Choroid plexus epithelial cell (primary cell): Measurements from ENCODE around the gene TPRG1.

ENCODE experiments used
- DNase-seq: peaks from one replicate; pipeline ENCODE4 v3.0.0-alpha.2; 2010; ENCODE audit warnings: low read depth
- H3K4me3 ChIP-seq: 2 replicates; pipeline ENCODE4 v1.5.1; 2011; ENCODE audit warnings: low read depth, mild to moderate bottlenecking, control low read depth, low read length, moderate library complexity
- TF ChIP-seq, protein P1 (sequence below): conservative IDR thresholded peaks from 2 replicates; pipeline ENCODE4 v1.5.1; 2011; ENCODE audit warnings: low read depth, mild to moderate bottlenecking, control low read depth, inconsistent platforms, low read length, moderate library complexity

Gene TPRG1

DNA sequence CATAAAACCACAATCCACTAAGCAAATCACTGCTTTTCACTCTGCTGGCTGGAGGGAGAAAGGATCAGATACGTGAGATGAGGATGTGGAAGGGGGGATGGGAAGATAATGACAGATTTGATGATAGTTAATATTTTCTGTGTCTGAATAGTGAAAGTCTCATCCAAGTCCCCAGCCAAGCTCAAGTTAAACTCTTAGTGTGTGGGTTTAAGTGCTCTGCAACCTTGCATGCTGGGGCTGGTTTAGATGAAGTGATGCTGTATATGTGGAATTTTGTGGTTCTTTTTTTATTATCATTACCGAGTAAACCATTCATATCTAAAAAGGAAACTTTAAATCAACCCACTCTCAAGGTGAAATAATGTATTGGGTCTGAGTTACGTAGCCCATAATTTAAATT lies 111.0 kb downstream of the TPRG1 start:
- TF ChIP-seq, protein P1, sequence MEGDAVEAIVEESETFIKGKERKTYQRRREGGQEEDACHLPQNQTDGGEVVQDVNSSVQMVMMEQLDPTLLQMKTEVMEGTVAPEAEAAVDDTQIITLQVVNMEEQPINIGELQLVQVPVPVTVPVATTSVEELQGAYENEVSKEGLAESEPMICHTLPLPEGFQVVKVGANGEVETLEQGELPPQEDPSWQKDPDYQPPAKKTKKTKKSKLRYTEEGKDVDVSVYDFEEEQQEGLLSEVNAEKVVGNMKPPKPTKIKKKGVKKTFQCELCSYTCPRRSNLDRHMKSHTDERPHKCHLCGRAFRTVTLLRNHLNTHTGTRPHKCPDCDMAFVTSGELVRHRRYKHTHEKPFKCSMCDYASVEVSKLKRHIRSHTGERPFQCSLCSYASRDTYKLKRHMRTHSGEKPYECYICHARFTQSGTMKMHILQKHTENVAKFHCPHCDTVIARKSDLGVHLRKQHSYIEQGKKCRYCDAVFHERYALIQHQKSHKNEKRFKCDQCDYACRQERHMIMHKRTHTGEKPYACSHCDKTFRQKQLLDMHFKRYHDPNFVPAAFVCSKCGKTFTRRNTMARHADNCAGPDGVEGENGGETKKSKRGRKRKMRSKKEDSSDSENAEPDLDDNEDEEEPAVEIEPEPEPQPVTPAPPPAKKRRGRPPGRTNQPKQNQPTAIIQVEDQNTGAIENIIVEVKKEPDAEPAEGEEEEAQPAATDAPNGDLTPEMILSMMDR, result no peak
- no peak overlapping the region for H3K4me3 ChIP-seq

DNA sequence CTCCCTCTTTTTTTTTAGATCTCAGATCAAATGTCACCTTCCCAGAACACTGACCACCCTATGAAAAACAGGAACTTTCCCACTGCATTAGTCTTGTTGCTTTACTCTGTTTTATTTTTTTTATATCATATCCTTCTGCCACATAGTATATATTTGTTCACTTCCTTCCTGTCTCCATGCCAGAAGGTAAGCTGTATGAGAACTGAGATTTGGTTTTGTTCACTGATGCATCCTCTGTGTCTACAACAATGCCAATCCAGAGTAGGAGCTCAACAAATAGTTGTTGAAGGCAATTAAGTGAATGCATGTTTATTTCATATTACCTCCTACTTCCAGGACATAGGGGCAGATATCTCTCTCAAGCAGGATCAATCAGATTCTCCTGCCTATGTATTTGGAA lies 114.4 kb downstream of the TPRG1 start:
- DNase-seq, result no peak
- no peak overlapping the region for H3K4me3 ChIP-seq
- TF ChIP-seq, protein P1, result no peak

More for the DNA sequence above, 111.0 kb downstream of the TPRG1 start:
- no peak for DNase-seq

DNA sequence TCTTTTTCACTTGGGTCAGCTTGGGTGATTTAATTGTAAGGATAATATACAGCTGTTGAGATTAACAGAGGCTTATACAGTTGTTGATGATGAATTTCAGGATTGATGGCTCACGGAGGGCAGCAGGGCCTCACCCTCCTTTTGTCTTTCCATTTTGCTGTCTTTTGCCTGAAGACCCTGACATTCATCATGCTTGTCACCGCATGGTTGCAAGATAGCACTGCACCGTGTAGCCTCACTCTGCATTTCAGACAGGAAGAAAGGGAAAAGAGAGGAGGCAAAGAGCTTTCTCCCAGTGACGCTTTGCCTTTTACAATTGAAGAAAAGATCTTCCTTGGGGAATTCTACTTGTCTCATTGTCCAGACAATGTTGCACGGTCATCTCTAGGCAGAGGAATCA lies 115.1 kb downstream of the TPRG1 start:
- TF ChIP-seq, protein P1, result no peak
- no peak for DNase-seq
- H3K4me3 ChIP-seq, result no peak overlapping the region

DNA sequence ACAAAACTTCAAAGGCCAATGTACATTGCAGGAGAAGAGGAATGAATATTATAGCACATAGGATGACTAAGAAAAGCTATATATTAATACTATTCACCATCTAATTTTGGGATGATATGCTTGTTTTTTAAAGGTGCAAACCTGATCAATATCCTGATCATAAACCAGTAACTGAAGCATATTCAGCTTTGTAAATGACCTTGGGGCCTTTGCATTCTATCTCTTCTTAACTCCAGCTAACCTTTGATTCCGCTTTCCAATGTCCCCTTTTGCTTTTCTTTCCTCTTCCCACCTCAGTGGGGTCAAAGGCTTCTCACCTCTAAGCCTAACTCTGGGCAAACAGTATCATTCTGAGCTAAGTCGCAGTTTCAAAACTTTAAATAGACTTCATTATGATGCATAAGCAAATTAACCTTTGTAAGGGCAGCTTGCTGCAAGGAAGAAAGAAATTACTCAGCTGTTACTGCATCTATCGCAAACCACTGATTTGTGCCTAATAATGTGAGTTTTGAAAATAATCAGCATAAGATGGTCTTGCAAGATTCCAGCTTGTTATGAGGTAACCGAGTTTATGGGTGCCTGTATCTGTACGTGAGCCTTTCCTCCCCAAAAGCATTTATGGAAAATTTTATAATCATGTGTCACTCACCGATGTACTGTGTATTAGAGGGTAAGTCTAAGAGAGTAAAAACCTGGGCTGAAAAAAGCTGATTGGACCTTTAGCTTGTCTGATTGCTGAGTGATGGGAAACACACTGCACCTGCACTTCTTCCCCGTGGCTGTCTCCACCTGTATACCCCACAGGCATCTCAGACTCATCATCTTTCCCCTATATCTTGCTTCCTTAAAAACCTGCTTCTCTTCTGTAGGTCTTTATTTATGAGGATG lies 116.8 kb downstream of the TPRG1 start:
- DNase-seq, result no peak
- TF ChIP-seq, protein P1, result no peak
- H3K4me3 ChIP-seq, result no peak overlapping the region

DNA sequence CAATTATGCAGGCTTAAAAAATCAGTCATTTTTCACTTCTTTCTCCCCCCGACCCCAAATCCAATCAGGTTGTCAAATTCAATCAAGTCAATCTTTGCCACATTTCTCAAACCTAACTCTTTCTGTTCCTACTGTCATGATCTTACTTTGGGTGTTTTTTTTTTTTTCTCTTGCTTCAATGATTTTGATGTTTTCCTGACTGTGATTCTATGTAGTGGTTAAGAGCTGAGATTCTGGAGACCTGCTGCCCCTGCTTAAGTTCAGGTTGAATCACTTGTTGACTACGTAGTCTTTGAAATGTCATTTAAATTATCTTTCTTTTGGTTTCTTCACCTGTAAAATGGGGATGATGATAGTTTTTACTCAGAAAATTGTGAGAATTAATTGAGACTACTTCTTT lies 117.5 kb downstream of the TPRG1 start:
- no peak overlapping the region for H3K4me3 ChIP-seq
- TF ChIP-seq, protein P1, result no peak
- no peak for DNase-seq

DNA sequence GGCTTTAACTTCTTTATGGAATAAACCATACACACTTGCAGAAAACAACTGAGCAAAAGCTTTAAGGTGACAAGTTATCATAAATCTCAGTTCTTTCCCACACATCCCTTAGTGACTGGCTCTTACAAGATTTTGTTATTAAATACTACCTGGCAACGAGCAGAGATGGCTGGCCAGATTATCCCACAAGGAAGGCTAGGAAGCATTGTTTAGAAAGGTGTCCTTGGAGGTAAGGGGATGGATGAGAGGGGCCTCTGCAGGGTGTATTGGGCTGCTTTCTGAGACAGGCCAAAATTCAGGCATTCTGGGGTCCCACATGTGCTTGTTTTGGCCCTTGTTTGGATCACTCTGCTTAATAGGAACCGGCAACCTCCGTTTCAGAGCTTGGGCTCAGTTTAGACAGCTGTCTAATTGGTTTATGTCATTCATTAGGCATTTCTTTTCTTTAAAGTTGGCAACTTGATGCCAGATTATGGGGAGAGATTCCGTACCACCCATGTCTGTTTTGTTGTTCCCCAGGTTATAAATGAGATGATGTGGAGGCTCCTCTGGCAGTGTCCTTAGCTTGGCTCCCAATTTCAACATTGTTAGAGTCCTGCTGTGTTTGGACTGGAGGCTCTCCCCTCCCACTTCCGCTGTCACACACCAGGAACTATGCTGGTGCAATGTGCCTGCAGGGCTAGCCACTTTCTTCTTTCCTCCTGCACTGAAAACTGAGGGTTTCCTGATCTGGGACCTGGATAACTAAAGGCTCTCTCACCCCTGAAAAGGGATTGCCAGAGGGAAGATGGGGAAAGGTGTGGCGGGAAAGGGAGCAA lies 121.1 kb downstream of the TPRG1 start:
- TF ChIP-seq, protein P1, result no peak
- peak; percentile 26 for DNase-seq
- H3K4me3 ChIP-seq, result no peak overlapping the region
